OCI-LY1 (cell line): ENCODE results near the gene GALNT13.

Experiments
- H2AFZ ChIP-seq: fragments of 200-600 bp; sonication (generic), shearing (Covaris generic); 2 replicates; pipeline ENCODE4 v1.6.0; 2014; ENCODE audit warnings: antibody characterized with exemption, mild to moderate bottlenecking, low read length
- H3F3A ChIP-seq: fragments of 200-600 bp; sonication (generic), shearing (Covaris generic); 2 replicates; pipeline ENCODE4 v1.6.0; 2014; ENCODE audit warnings: mild to moderate bottlenecking, antibody characterized with exemption, low read length, moderate library complexity; ENCODE audit not compliant: insufficient read depth
- H3K27ac ChIP-seq: fragments of 200-600 bp; sonication (generic); 2 replicates; pipeline ENCODE4 v1.5.1; 2014; ENCODE audit warnings: low read length, mixed run types, mild to moderate bottlenecking, low read depth; ENCODE audit not compliant: poor library complexity, severe bottlenecking
- H3K27me3 ChIP-seq: fragments of 200-600 bp; sonication (generic); 2 replicates; pipeline ENCODE4 v1.6.0; 2014; ENCODE audit warnings: antibody characterized with exemption, mild to moderate bottlenecking, low read length, moderate library complexity; ENCODE audit not compliant: insufficient read depth
- H3K36me3 ChIP-seq: fragments of 200-600 bp; sonication (generic); 2 replicates; pipeline ENCODE4 v1.6.1; 2014; ENCODE audit warnings: mild to moderate bottlenecking, antibody characterized with exemption, low read length, moderate library complexity, mixed read lengths; ENCODE audit not compliant: insufficient read depth
- H3K4me1 ChIP-seq: fragments of 200-600 bp; sonication (generic); 2 replicates; pipeline ENCODE4 v1.5.1; 2014; ENCODE audit warnings: mild to moderate bottlenecking, low read length, moderate library complexity; ENCODE audit not compliant: insufficient read depth, severe bottlenecking
- H3K4me2 ChIP-seq: fragments of 200-600 bp; sonication (generic), shearing (Covaris generic); 2 replicates; pipeline ENCODE4 v1.6.1; 2014; ENCODE audit warnings: low read length
- H3K4me3 ChIP-seq: fragments of 200-600 bp; sonication (generic); 2 replicates; pipeline ENCODE4 v1.5.1; 2014; ENCODE audit warnings: low read length, low read depth, mild to moderate bottlenecking, mixed read lengths; ENCODE audit not compliant: poor library complexity, severe bottlenecking
- H3K79me2 ChIP-seq: fragments of 200-600 bp; shearing (Covaris generic); 2 replicates; pipeline ENCODE4 v1.6.1; 2016; ENCODE audit warnings: mixed run types, low read length, mixed read lengths; ENCODE audit not compliant: insufficient read depth
- H3K9ac ChIP-seq: fragments of 200-600 bp; sonication (generic), shearing (Covaris generic); 2 replicates; pipeline ENCODE4 v1.6.1; 2014; ENCODE audit warnings: mild to moderate bottlenecking, low read length, mixed read lengths
- H3K9me2 ChIP-seq: fragments of 200-600 bp; sonication (generic), shearing (Covaris generic); 2 replicates; pipeline ENCODE4 v1.6.1; 2014; ENCODE audit warnings: low read depth, mild to moderate bottlenecking, low read length, mixed read lengths
- H3K9me3 ChIP-seq: fragments of 200-600 bp; shearing (Covaris generic); 2 replicates; pipeline ENCODE4 v1.6.1; 2014; ENCODE audit warnings: low read length, mixed read lengths
- H4K20me1 ChIP-seq: fragments of 200-600 bp; sonication (generic), shearing (Covaris generic); 2 replicates; pipeline ENCODE4 v1.6.0; 2016; ENCODE audit warnings: mild to moderate bottlenecking, low read length; ENCODE audit not compliant: insufficient read depth
- CTCF ChIP-seq: fragments of 200-600 bp; sonication (generic), shearing (Covaris generic); IDR thresholded peaks from 2 replicates; pipeline ENCODE4 v1.5.1; 2017; ENCODE audit warnings: mild to moderate bottlenecking, antibody characterized with exemption, low read length, moderate library complexity, mixed read lengths
- EZH2 ChIP-seq: fragments of 200-600 bp; sonication (generic), shearing (Covaris generic); IDR thresholded peaks from 2 replicates; pipeline ENCODE4 v1.8.0; 2017; ENCODE audit warnings: borderline replicate concordance, mixed run types, mild to moderate bottlenecking, antibody characterized with exemption, low read length, moderate library complexity, mixed read lengths

GALNT13 gene

GRCh38 chr2:154446324-154446723, 574.6 kb downstream of the GALNT13 start:
- no peaks in the 10 kb centered on the region for H3K4me1 ChIP-seq
- H3K27me3 ChIP-seq: no peaks in the 10 kb centered on the region
- no peak overlapping the region for H3K27ac ChIP-seq
- H3K9me2 ChIP-seq: no peaks in the 10 kb centered on the region
- no peak overlapping the region for H3K9ac ChIP-seq
- no peak for TF ChIP-seq CTCF
- no peak for TF ChIP-seq EZH2
- no peak overlapping the region for H3K4me2 ChIP-seq
- no peak overlapping the region for H3K4me3 ChIP-seq
- no peaks in the 10 kb centered on the region for H3F3A ChIP-seq
- H3K36me3 ChIP-seq: no peaks in the 10 kb centered on the region
- H3K9me3 ChIP-seq: no peaks in the 10 kb centered on the region
- H3K79me2 ChIP-seq: no peaks in the 10 kb centered on the region
- no peaks in the 10 kb centered on the region for H4K20me1 ChIP-seq
- no peak overlapping the region for H2AFZ ChIP-seq

GRCh38 chr2:154447727-154448418, 576.2 kb downstream of the GALNT13 start:
- Histone ChIP-seq H3K9ac (no peak overlapping the region), H3K4me3 (no peak overlapping the region), H3K9me3 (no peaks in the 10 kb centered on the region), H3K4me1 (no peaks in the 10 kb centered on the region), H3K79me2 (no peaks in the 10 kb centered on the region), H2AFZ (no peak overlapping the region), H3F3A (no peaks in the 10 kb centered on the region), H3K36me3 (no peaks in the 10 kb centered on the region), H3K4me2 (no peak overlapping the region), H3K27ac (no peak overlapping the region), H4K20me1 (no peaks in the 10 kb centered on the region), H3K27me3 (no peaks in the 10 kb centered on the region), H3K9me2 (no peaks in the 10 kb centered on the region)
- TF ChIP-seq EZH2 (no peak), CTCF (no peak)

- no peak overlapping the region for H2AFZ ChIP-seq
- H3K27me3 ChIP-seq: no peaks in the 10 kb centered on the region
- no peak overlapping the region for H3K27ac ChIP-seq
- no peak overlapping the region for H3K4me3 ChIP-seq
- H4K20me1 ChIP-seq: no peaks in the 10 kb centered on the region
- H3K9ac ChIP-seq: no peak overlapping the region
- H3K4me2 ChIP-seq: no peak overlapping the region
- no peaks in the 10 kb centered on the region for H3K9me2 ChIP-seq
- H3K4me1 ChIP-seq: peaks cover 5% of the 10 kb centered on the region
- no peaks in the 10 kb centered on the region for H3K79me2 ChIP-seq
- H3K9me3 ChIP-seq: no peaks in the 10 kb centered on the region
- no peaks in the 10 kb centered on the region for H3F3A ChIP-seq
- no peaks in the 10 kb centered on the region for H3K36me3 ChIP-seq
- no peak for TF ChIP-seq CTCF
- TF ChIP-seq EZH2: no peak
Observed at GRCh38 chr2:154449951-154450658, 578.4 kb downstream of the GALNT13 start.
